Measurements from ENCODE around the gene CRADD.

- TF ChIP-seq, protein P1, sequence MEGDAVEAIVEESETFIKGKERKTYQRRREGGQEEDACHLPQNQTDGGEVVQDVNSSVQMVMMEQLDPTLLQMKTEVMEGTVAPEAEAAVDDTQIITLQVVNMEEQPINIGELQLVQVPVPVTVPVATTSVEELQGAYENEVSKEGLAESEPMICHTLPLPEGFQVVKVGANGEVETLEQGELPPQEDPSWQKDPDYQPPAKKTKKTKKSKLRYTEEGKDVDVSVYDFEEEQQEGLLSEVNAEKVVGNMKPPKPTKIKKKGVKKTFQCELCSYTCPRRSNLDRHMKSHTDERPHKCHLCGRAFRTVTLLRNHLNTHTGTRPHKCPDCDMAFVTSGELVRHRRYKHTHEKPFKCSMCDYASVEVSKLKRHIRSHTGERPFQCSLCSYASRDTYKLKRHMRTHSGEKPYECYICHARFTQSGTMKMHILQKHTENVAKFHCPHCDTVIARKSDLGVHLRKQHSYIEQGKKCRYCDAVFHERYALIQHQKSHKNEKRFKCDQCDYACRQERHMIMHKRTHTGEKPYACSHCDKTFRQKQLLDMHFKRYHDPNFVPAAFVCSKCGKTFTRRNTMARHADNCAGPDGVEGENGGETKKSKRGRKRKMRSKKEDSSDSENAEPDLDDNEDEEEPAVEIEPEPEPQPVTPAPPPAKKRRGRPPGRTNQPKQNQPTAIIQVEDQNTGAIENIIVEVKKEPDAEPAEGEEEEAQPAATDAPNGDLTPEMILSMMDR (IDR thresholded peaks at IDR 0.05; ENCODE audit: insufficient read depth, low read length): no peak
- TF ChIP-seq GABPA (IDR thresholded peaks at IDR 0.05; ENCODE audit: low read depth) (no peak), SPI1 (IDR thresholded peaks at IDR 0.05; ENCODE audit: borderline replicate concordance, low read depth) (no peak)
- TF ChIP-seq, protein P2, sequence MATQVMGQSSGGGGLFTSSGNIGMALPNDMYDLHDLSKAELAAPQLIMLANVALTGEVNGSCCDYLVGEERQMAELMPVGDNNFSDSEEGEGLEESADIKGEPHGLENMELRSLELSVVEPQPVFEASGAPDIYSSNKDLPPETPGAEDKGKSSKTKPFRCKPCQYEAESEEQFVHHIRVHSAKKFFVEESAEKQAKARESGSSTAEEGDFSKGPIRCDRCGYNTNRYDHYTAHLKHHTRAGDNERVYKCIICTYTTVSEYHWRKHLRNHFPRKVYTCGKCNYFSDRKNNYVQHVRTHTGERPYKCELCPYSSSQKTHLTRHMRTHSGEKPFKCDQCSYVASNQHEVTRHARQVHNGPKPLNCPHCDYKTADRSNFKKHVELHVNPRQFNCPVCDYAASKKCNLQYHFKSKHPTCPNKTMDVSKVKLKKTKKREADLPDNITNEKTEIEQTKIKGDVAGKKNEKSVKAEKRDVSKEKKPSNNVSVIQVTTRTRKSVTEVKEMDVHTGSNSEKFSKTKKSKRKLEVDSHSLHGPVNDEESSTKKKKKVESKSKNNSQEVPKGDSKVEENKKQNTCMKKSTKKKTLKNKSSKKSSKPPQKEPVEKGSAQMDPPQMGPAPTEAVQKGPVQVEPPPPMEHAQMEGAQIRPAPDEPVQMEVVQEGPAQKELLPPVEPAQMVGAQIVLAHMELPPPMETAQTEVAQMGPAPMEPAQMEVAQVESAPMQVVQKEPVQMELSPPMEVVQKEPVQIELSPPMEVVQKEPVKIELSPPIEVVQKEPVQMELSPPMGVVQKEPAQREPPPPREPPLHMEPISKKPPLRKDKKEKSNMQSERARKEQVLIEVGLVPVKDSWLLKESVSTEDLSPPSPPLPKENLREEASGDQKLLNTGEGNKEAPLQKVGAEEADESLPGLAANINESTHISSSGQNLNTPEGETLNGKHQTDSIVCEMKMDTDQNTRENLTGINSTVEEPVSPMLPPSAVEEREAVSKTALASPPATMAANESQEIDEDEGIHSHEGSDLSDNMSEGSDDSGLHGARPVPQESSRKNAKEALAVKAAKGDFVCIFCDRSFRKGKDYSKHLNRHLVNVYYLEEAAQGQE (IDR thresholded peaks at IDR 0.05; ENCODE audit: insufficient replicate concordance, low read depth): no peak
These were observed 12.5 kb upstream of the CRADD start for GRCh38 chr12:93664573-93665138.
